GM19238 (cell line): ENCODE measurements around the gene NT5C.
A peak's percentile ranks its signal among the peaks of the same experiment; 100 is the strongest.

Source experiments
- DNase-seq: peaks from one replicate; pipeline ENCODE4 v3.0.0; 2011; ENCODE audit warnings: low spot score; ENCODE audit not compliant: insufficient read length

NT5C gene

DNA sequence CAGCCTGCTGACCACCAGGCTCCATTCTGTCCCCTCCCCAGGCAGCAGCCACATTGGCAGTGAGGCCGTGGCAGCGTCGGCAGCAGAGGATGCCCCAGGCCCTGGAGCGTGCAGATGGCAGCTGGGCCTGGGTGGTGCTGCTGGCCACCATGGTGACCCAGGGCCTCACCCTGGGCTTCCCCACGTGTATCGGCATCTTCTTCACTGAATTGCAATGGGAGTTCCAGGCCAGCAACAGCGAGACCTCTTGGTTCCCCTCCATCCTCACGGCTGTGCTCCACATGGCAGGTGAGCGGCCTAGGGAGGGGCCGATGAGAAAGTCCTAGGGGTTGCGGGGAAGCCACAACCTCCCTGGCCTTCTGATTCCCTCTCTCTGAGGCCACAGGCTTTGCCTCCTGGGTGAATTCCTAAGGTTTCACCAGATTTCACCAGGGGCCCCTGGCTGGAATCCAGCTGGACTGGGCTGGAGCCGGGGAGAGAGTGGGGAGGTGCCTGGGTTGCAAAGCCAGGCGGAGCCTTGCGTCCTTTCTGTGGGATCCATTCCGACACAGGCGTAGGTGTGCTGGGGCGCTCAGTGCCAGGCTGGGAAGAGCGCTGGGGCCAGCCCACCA, 37.9 kb downstream of the NT5C start:
- DNase-seq = no peak

DNA sequence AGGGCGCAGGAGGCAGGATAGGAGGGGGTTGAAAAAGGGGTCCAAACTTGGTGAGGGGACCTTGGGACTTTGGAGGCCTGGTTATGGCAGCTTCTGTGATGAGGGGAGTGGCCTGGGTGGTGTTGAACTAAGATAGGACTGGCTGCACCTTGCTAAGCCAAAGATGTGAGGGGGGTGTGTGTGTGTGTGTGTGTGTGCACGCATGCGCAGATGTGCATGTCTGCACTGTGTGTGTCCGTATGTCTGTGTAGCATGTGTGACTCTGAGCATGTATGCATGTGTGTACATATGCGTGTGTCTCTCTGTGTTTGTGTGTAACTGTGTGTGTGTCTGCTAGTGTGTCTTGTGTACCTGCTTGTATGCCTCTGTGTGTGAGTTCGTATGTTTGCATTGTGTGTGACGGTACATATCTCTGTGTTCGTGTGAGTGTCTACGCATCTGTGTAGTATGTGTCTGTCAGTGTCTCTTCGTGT, 39.7 kb downstream of the NT5C start:
- DNase-seq = no peak

DNA sequence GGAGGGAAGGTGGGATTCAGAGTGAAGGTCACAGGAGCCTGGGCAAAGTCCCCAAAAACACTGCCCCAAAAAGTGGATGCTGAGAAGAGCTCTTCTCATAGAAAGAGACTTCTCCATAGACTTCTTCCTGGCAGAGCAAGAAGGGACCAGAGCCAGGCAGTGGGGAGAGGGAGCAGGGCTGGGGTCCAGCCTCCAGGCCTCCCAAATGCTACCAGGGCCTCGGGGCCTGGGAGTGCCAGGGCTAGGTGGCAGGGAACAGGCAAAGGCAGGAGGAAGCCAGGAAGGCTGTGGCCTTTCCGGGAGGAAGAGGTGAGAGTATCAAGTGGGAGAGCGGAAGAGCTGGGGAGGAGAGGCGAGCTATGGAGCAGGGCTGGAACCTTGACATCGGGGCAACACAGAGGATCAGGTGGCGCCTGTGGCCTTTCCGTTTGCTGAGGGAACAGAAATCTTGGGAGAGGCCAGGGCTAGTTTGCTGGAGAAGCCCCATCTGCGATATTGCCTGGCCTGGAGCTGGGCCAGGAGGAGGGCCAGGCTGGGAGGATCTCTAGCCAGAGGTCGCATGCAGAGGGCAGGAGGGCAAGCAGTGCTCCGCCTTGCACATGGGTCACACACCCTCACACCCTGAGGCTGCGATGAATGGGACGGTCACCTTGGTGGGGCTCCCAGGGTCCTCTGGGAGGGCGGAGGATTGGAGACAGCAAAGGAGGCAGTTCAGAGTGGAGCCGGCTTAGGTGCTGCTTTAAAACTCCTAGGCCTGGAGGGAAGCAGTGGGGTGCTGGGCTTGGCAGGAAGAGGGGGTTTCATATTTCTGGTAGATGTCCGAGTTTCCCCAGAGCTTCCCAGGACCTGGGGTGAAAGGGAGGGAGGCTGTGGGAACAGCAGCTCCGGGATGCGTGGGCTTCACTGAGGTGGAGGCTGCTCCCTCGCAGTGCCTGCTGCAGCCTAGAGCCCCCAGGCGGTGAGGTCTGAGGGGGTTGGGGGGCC, 40.4 kb downstream of the NT5C start:
- DNase-seq = no peak

DNA sequence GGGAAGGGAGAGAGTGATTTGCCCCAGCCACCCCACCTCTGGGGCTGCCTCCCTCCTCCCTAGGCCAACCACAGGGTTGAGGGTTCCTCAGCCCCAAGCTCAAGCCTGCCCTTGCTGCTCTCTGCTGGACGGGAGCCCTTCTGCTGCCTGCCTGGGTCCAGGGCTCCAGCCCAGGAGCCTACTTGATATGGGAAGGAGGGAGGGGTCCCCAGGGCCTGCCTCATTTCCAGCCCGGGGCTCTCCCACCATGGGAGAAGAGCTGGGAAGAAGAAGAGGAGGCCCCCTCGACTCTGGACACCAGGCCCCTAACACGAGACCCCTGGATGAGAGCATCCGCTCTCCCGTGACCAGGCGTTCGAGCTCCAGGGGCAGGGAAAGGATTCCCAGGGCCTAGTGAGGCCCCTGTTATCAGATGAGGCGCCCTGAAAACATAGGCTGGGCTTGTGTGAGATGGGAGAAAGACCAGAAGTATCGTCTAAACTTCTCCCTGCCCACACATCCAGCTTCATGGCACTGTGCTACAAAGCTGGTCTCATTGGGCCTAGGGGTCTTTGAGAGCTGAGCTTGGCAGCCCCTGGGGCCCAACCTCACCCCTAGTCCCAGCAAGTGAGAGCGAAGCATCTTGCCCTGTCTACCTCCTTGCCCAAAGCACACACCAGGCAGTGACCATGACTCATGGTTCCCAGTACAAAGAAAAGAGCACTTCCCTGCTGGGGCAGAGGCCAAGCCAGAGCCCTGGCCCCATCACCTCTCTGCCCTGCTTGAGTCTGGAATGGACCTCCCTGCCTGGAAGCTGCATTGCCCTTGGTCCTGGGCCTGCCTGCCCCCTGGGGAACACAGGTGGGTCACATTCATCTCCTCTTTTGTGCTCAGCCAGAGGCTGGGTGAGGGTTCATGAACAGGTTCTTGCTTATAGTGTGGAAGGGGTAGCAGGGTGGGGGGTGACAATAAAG, 42.8 kb downstream of the NT5C start:
- DNase-seq = no peak

DNA sequence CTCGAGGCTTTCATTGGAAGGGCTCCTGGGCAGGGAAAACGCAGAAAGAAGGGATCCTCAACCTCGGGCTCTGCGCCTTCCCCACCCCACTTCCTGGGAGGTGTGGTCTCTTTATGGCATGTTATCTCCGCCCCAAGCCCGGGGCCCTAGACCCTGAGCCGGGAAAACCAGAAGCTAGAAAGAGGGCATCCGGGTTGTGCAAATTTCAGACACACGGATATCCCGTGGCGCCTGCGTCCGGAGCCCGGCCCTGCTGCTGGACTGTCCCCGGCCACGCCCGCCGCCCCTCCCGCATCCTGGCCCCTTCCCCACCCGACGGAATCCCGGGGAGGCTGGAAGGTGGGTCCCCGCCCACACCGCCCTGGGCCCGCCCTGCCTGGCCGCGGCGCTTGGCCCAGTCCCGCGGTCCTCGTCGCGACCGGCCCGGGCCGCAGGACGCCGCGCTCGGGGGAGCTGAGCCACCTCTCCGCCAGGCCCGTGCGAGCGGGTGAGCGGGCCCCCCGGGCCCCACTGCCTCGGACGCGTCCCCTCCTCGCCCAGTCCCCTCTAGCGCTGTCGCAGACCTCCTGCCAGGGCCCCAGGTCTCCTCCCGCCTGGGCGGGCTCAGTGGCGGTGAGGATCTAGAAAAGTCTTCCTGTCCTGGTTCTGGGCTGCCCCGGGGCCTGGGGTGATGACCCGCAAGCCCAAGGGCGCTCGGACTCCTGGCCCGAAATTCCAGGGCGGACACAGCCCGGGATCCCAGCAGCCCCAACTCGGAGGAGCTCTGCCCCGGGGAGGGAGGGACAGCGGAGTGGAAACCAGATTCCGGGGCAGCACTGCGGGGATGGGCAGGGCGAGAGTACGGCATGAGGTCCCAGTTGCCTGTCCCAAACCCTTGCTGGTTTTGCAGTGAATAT, 43.7 kb downstream of the NT5C start, which contains the start of gene SLC16A5:
TSS of gene SLC16A5 (plus strand) at position 397 of the 896 bp plus-strand sequence. CDS start 5,683 bp downstream, outside the sequence.
- peak; percentile 73 for DNase-seq

DNA sequence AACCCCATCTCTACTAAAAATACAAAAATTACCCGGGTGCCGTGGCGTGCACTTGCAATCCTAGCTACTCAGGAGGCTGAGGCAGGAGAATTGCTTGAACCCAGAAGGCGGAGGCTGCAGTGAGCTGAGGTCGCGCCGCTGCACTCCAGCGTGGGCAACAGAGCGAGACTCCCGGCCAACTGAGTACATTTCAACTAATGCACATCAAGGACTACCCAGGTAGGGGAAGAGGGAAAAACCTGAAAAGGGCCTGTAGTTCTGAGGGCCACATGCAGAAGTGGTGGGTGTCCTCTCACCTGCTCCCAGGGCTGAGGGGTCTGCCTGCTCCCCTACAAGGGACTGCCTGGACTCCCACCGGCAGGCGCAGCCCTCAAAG, 44.4 kb downstream of the NT5C start:
- DNase-seq = no peak

DNA sequence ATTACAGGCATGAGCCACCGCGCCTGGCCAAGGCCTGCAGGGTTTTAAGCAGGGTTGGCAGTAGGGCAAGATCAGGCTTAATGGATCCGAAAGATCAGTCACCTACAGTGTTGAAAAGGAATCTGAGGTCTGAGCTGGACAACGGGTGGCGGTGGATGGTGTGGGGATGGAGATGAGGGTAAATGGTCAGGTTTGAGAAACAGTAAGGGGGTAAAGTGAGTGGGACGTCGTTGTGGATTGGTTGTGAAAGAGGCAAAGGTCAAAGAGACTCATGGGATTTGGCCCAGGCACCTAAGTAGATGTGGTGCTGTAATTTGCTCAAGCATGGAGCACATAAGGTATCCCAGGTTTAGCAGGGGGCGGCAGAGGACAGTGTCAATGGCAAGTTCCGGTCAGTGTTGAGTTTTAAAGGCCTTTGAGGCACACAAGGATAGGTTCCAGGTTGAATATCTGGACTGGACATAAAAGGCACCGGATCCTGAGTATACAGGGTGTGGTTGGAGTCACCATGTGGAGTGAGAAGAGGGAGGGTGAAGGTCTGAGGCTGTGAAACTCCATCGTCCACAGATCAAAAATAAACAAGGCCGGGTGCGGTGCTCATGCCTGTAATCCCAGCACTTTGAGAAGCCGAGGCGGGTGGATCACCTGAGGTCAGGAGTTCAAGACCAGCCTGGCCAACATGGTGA, 44.9 kb downstream of the NT5C start:
- no peak for DNase-seq

DNA sequence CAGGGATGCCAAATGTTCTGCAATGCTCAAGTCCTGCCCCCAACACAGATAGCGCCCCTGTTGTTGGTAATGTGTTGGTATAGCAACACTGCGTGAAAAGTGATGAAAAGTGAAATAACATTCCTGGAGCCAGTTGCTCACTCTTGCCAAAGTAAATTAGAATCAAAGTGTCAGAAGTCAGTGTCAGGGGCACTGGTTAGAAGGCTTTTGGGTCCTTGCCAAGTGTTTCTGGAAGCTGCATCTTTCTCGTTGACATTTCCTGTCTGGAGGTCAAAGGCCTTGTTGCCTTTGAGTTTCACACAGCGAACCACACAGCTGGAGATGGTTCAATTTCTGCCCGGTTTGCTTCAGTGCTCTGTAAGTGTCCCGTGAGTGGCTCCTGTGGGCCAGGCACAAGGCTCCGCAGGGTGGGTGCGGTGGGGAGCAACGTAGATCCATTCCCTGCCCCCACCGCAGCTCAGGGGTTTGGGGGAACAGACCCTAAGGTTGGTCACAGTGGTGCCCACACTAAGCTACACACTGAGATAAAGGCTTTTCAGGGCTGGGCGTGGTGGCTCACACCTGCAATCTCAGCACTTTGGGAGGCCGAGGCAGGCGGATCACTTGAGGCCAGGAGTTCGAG, 47.4 kb downstream of the NT5C start:
- DNase-seq = no peak

DNA sequence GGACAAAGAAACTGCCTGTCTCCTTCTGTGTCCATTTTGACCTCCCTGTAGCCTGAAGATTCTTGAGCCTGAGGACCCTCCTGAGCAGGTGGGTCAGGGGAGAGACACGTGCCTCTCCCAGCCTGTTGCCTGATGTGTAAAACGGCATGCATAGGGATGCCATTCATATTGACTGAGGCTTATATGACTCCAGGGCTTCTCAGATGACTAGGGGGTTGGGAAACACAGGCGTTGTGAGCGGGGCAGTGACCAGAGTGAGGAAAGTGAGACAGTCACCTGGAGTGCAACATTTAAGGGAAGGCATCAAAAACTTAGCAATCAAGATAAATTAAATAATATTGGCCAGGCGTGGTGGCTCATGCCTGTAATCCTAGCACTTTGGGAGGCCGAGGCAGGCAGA, 48.9 kb downstream of the NT5C start:
- DNase-seq = no peak

DNA sequence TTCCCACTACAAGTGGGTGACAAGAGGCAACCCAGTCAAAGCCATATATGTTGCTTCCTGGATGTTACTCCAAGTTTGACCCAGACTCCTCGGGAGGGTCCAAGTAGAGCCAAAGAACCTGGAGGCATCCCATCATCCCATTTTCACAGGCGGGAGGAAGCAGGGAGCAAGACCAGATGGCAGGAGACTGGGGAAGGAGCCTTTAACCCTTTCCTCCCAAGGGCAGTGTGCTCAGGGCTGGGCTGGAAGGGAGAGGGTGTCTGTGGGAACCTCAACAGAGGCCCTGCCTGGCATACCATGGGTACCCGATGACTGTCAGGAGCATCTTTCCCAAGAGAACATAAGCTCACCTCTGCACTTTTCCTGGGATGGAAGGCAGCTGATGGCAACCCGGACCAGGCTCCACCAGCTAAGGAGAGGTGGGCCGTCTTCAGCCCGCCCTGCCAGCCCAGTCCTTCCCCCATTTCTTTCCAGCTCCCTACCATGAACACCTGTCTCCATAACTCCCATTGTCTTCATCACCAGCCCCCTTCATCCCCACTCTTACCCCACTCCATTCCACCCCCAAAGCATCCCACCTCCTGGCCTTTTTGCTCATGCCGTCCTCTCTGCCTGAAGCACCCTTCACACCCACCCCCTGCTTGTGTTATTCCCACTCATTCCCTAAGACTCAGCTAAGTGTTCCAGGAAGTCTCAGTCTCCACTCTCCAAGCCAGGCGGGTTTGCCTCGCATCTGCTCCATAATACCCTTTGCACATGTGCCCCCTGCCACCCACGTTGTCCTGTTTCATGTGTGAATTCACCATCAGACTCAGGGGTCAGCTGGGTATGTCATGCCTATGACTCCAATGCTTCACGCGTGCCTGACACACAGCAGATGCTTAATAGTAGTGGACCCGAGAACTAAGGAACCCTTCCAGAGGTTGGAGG, 49.7 kb downstream of the NT5C start:
- no peak for DNase-seq
